Esophagus muscularis mucosa (tissue), 4 donors: ENCODE results near the gene TPRX2. TPM values are rescaled to one million over a fixed set of nuclear protein-coding genes. Genes with fewer than 3 reads are reported as not detected.
"Not testable (repeated sequence)": the region's sequence is repeated elsewhere in the genome, so short reads cannot be mapped to it uniquely, and the experiment has no call there.

Experiments
- DNase-seq: peaks from one replicate; pipeline ENCODE4 v3.0.0-alpha.2; 2017; ENCODE audit errors: extremely low spot score
- H3K27ac ChIP-seq, 4 donors: fragments of 200-600 bp; sonication (generic); replicated peaks in 1 of 4; 1 replicate in 3 of 4; 2 replicates in 1 of 4; pipeline ENCODE4 v1.5.1; 2016 to 2019; ENCODE audit warnings: mild to moderate bottlenecking in 1 of 4
- H3K27me3 ChIP-seq, 4 donors: fragments of 200-600 bp; sonication (generic); one replicate each; pipeline versions ENCODE4 v1.5.1 to v1.6.0; 2016 to 2019
- H3K36me3 ChIP-seq, 4 donors: fragments of 200-600 bp; sonication (generic); one replicate each; pipeline ENCODE4 v1.5.1; 2016 to 2019
- H3K4me1 ChIP-seq, 4 donors: fragments of 200-600 bp; sonication (generic); one replicate each; pipeline ENCODE4 v1.5.1; 2016 to 2019
- H3K4me3 ChIP-seq, 4 donors: fragments of 200-600 bp; sonication (generic); 1 replicate in 2 of 4; 2 replicates in 2 of 4; pipeline ENCODE4 v1.5.1; 2016 to 2019; ENCODE audit warnings: mild to moderate bottlenecking in 4 of 4, moderate library complexity in 1 of 4
- H3K9me3 ChIP-seq, 4 donors: fragments of 200-600 bp; sonication (generic); 1 replicate in 3 of 4; 2 replicates in 1 of 4; pipeline ENCODE4 v1.5.1; 2016 to 2019
- EP300 ChIP-seq: sonication (generic); formaldehyde crosslinking; IDR thresholded peaks from one replicate; pipeline ENCODE4 v1.6.1; 2017; ENCODE audit warnings: antibody characterized with exemption
- POLR2A ChIP-seq: fragments of 450-650 bp; IDR thresholded peaks from one replicate; pipeline ENCODE4 v1.6.1; 2017; ENCODE audit warnings: antibody characterized with exemption, moderate library complexity, mild to moderate bottlenecking, low read depth
- POLR2AphosphoS5 ChIP-seq, 2 donors: sonication (generic); formaldehyde crosslinking; IDR thresholded peaks; one replicate each; pipeline ENCODE4 v1.6.1; 2017; ENCODE audit warnings: antibody characterized with exemption in 2 of 2
- WGBS: methylation state at CpG from one replicate; pipeline ENCODE4 v1.1.5; 2018; 5-methylcytosine and 5-hydroxymethylcytosine counted together
- intact Hi-C: fragments of 100-400 bp; cut with DNase I; formaldehyde crosslinking; loops from one replicate; pipeline ENCODE4 v1.15.1; 2023
- total RNA-seq, 4 donors: library from RNA; depleted of rRNA; stranded (reverse); fragments of >200 nt; gene quantifications; one replicate each; pipeline versions ENCODE4 v1.1.0 to v1.2.1, GENCODE V29; 2016
- TF ChIP-seq, protein P1 (sequence below), 3 experiments: fragments of 200-600 bp in 2 of 3; fragments of 450-650 bp in 1 of 3; sonication (generic) in 2 of 3; IDR thresholded peaks; one replicate each; pipeline ENCODE4 v1.5.1; 2017 to 2019; ENCODE audit warnings: antibody characterized with exemption in 3 of 3, mild to moderate bottlenecking in 2 of 3, moderate library complexity in 1 of 3

Gene TPRX2
- total RNA-seq, 4 donors from 2014 or later = not detected

DNA sequence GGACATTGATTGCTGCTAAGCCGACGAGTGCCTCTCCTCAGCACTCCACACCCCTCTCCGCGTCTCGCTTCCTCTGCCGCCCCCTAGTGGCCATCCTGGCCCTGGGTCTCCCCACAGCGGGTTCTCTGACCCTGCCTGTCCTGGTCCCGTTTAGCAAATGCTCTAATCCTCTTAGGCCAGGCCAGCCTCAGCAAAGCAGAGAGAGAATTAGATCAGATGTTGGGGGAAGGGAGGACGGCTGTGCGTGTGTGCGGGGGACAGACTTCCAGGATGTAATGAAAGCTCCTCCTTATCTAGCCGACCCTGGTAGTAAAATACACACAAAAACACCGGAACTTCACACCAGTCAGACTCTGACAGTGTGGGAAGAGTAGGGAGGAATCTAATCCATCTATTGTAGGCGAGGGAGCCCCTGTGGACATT is 4.5 kb downstream of the TPRX2 start:
- 14% methylated on average over 14 of the region's 14 CpGs for WGBS
- Histone ChIP-seq H3K4me1 (peaks cover 0 to 3% (median 0%) of the 10 kb centered on the region in 4 donors), H3K9me3 (peaks cover 0 to 5% (median 0%) of the 10 kb centered on the region in 4 donors), H3K27me3 (peaks cover 0 to 28% (median 0%) of the 10 kb centered on the region in 4 donors), H3K27ac (no peak overlapping the region), H3K4me3 (no peak overlapping the region), H3K36me3 (no peaks in the 10 kb centered on the region)
- intact Hi-C loops = no loop called here
- DNase-seq = peak; percentile 95
- no peak for TF ChIP-seq POLR2A
- TF ChIP-seq, protein P1, sequence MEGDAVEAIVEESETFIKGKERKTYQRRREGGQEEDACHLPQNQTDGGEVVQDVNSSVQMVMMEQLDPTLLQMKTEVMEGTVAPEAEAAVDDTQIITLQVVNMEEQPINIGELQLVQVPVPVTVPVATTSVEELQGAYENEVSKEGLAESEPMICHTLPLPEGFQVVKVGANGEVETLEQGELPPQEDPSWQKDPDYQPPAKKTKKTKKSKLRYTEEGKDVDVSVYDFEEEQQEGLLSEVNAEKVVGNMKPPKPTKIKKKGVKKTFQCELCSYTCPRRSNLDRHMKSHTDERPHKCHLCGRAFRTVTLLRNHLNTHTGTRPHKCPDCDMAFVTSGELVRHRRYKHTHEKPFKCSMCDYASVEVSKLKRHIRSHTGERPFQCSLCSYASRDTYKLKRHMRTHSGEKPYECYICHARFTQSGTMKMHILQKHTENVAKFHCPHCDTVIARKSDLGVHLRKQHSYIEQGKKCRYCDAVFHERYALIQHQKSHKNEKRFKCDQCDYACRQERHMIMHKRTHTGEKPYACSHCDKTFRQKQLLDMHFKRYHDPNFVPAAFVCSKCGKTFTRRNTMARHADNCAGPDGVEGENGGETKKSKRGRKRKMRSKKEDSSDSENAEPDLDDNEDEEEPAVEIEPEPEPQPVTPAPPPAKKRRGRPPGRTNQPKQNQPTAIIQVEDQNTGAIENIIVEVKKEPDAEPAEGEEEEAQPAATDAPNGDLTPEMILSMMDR (IDR thresholded peaks at IDR 0.05) = peak; percentile 89 to 95 (median 91)
- TF ChIP-seq EP300 = no peak

DNA sequence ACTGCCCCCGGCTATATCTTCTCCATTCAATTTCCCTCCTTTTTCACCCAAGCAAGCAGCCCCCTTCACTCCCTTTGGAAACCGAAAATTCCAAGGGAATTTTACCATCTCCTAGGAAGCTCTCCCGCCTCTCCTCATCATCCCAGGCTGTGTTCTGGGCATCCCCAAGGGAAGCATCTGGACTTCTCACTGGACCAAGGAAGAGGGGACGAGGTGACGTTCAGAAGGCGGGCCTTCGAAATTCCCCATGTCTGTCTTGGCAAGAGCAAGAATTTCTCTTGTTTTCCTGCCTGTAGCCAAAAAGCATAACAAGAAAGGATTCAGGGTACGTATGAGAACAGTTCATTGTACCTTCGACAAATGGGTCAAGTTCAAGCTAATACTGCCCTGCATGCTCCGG is 6.1 kb downstream of the TPRX2 start:
- intact Hi-C loops = no loop called here
- 57% methylated on average over 10 of the region's 10 CpGs for WGBS

DNA sequence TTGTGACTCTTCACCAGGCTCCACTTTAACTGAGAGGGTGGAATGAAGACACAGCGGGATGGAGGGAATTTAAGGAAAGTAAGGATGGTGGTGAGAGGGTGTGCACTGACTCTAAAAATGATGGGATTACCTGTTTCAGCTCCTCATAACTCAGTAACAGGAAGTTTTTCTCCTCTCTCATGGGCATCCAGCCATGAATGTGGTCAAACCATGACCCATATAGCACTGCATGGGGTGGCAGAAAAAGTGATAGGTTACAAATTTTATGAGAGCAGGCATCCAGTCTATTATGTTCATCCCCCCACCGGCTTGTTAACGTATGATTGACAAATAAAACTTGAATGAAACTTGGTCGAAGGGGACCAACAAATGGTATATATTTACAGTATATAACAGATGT is 19.9 kb downstream of the TPRX2 start:
- 81% methylated on average over 4 of the region's 4 CpGs for WGBS
- H3K27ac ChIP-seq = no peak overlapping the region
- no peaks in the 10 kb centered on the region for H3K9me3 ChIP-seq
- H3K36me3 ChIP-seq = no peaks in the 10 kb centered on the region
- no peak overlapping the region for H3K4me3 ChIP-seq
- no peak for DNase-seq
- no peaks in the 10 kb centered on the region for H3K4me1 ChIP-seq
- peaks cover 0 to 24% (median 0%) of the 10 kb centered on the region in 4 donors for H3K27me3 ChIP-seq
- intact Hi-C loops = no loop called here
- TF ChIP-seq POLR2A (no peak), EP300 (no peak), POLR2AphosphoS5 (IDR thresholded peaks at IDR 0.05) (no peak)
- TF ChIP-seq, protein P1 (IDR thresholded peaks at IDR 0.05) = no peak

More for the DNA sequence above, 6.1 kb downstream of the TPRX2 start:
- peaks cover 0 to 5% (median 0%) of the 10 kb centered on the region in 4 donors for H3K9me3 ChIP-seq
- H3K36me3 ChIP-seq = no peaks in the 10 kb centered on the region
- no peak overlapping the region for H3K27ac ChIP-seq
- DNase-seq = no peak
- TF ChIP-seq, protein P1 (IDR thresholded peaks at IDR 0.05) = no peak
- TF ChIP-seq EP300 (no peak), POLR2A (no peak), POLR2AphosphoS5 (IDR thresholded peaks at IDR 0.05) (no peak)
- peaks cover 0 to 3% (median 0%) of the 10 kb centered on the region in 4 donors for H3K4me1 ChIP-seq
- no peak overlapping the region for H3K4me3 ChIP-seq
- H3K27me3 ChIP-seq = peaks cover 0 to 15% (median 0%) of the 10 kb centered on the region in 4 donors

DNA sequence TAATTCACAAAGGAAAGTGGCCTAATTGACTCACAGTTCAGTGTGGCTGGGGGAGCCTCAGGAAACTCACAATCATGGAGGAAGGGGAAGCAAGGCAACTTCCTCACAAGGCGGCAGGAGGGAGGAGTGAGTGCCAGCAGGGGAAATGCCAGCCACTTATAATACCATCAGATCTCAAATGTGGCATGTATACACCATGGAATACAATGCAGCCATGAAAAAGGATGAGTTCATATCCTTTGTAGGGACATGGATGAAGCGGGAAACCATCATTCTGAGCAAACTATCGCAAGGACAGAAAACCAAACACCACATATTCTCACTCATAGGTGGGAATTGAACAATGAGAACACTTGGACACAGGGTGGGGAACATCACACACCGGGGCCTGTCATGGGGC is 20.4 kb downstream of the TPRX2 start:
- intact Hi-C loops, H3K27ac ChIP-seq, H3K9me3 ChIP-seq, H3K4me3 ChIP-seq, H3K4me1 ChIP-seq, DNase-seq, H3K36me3 ChIP-seq: not testable (repeated sequence)
- 48% methylated on average over 4 of the region's 4 CpGs for WGBS
- H3K27me3 ChIP-seq = peaks cover 0 to 22% (median 0%) of the 10 kb centered on the region in 4 donors

DNA sequence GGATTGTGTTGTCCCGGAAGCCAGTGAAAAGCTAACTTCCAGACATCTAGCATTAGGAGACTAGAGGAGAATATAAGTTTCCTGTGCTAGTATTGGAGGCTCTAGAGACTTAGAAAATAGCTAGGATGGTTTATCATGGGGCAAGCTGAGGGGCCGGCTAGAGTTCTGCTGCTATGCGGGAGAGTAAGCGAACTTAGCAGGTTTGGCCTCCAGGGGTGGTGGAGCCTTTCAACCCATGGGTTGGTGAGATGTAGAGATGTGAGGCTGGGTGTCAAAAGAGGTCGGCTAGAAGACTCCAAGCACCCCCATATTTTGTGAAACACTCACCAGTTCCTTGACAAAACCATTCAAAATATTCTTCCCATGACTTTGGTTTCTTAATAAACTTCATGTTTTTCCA is 22.7 kb downstream of the TPRX2 start:
- TF ChIP-seq EP300 (no peak), POLR2AphosphoS5 (IDR thresholded peaks at IDR 0.05) (no peak), POLR2A (no peak)
- TF ChIP-seq, protein P1 (IDR thresholded peaks at IDR 0.05) = no peak
- no peak overlapping the region for H3K4me3 ChIP-seq
- peaks cover 0 to 29% (median 0%) of the 10 kb centered on the region in 4 donors for H3K27me3 ChIP-seq
- 76% methylated on average over 5 of the region's 5 CpGs for WGBS
- no peak for DNase-seq
- H3K9me3 ChIP-seq = no peaks in the 10 kb centered on the region
- no peaks in the 10 kb centered on the region for H3K4me1 ChIP-seq
- intact Hi-C loops = no loop called here
- H3K27ac ChIP-seq = no peak overlapping the region
- no peaks in the 10 kb centered on the region for H3K36me3 ChIP-seq
